HepG2 (cell line): ENCODE measurements around the gene TMEM200A. TPM values are rescaled to one million over a fixed set of nuclear protein-coding genes. Genes with fewer than 3 reads are reported as not detected.

Experiments
- ATAC-seq: fragments of 200-7000 bp; cut with Tn5 transposase; 3 replicates; pipeline ENCODE4 v1.9.1; 2020; ENCODE audit warnings: mild to moderate bottlenecking, moderate library complexity
- BruUV-seq: library from RNA; stranded (reverse); fragments of 400-500 nt; replicated peaks from 2 replicates; lab custom pipeline; 2021; lab: Mats Ljungman, UMichigan
- CTCF ChIA-PET: fragments of 300-600 bp; formaldehyde crosslinking; extraction: SDS; loops from one replicate; lab custom pipeline; 2021; ENCODE audit warnings: low total read pairs, inconsistent platforms, low intra/inter-chr PET ratio; lab: Yijun Ruan, JAX
- POLR2A ChIA-PET: fragments of 350-600 bp; sonication (Branson Sonifier 250); formaldehyde crosslinking; loops from one replicate; lab custom pipeline; 2020; ENCODE audit warnings: antibody characterized with exemption, inconsistent platforms; lab: Yijun Ruan, JAX
- DNase-seq: peaks from one replicate; pipeline ENCODE4 v3.0.0-alpha.2; 2015; ENCODE audit warnings: low spot score
- FAIRE-seq: peaks from 3 replicates; lab custom pipeline; 2011; peaks lifted over from hg19 to GRCh38; lab: Jason Lieb, UNC
- H2AFZ ChIP-seq: one replicate; pipeline ENCODE4 v1.6.1; 2011; ENCODE audit warnings: low read length, inconsistent platforms
- H3K27ac ChIP-seq: fragments of 300-600 bp; 3 replicates; pipeline ENCODE4 v1.8.0; 2011; ENCODE audit warnings: mixed run types, mild to moderate bottlenecking, mixed read lengths, low read length, inconsistent platforms; ENCODE audit not compliant: insufficient read depth; ENCODE audit errors: extremely low read length
- H3K27me3 ChIP-seq, 2 experiments: fragments of 200-600 bp in 1 of 2; 2 replicates in 1 of 2; 3 replicates in 1 of 2; pipeline versions ENCODE4 v1.6.0 to v1.8.0; 2011; ENCODE audit warnings: low read length in 2 of 2, mild to moderate bottlenecking in 2 of 2, moderate library complexity in 2 of 2, inconsistent platforms in 1 of 2; ENCODE audit not compliant: insufficient read depth in 2 of 2, control insufficient read depth in 1 of 2
- H3K36me3 ChIP-seq, 2 experiments: fragments of 200-600 bp in 1 of 2; replicated peaks in 1 of 2; 2 replicates in 1 of 2; 3 replicates in 1 of 2; pipeline versions ENCODE4 v1.5.1 to v1.8.0; 2011; ENCODE audit warnings: low read length in 2 of 2, inconsistent platforms in 1 of 2; ENCODE audit not compliant: insufficient read depth in 2 of 2, control insufficient read depth in 1 of 2
- H3K4me1 ChIP-seq: 2 replicates; pipeline ENCODE4 v1.5.1; 2012; ENCODE audit warnings: low read length, inconsistent platforms; ENCODE audit not compliant: insufficient read depth
- H3K4me2 ChIP-seq: 2 replicates; pipeline ENCODE4 v1.6.0; 2011; ENCODE audit warnings: low read depth, low read length, inconsistent platforms
- H3K4me3 ChIP-seq, 3 experiments: fragments of 200-600 bp in 1 of 3; sonication (generic), shearing (Covaris generic) in 1 of 3; replicated peaks in 1 of 3; 2 replicates each; pipeline ENCODE4 v1.5.1; 2011 to 2016; ENCODE audit warnings: low read length in 3 of 3, inconsistent platforms in 2 of 3, low read depth in 2 of 3, mild to moderate bottlenecking in 2 of 3, control low read depth in 1 of 3, mixed read lengths in 1 of 3; ENCODE audit not compliant: insufficient read depth in 1 of 3
- H3K79me2 ChIP-seq: one replicate; pipeline ENCODE4 v1.6.1; 2011; ENCODE audit warnings: low read length, inconsistent platforms; ENCODE audit not compliant: insufficient read depth
- H3K9ac ChIP-seq: 2 replicates; pipeline ENCODE4 v1.6.0; 2011; ENCODE audit warnings: mild to moderate bottlenecking, low read depth, low read length, inconsistent platforms; ENCODE audit not compliant: insufficient read depth
- H3K9me3 ChIP-seq: 2 replicates; pipeline ENCODE4 v1.5.1; 2012; ENCODE audit warnings: mild to moderate bottlenecking, low read length
- H4K20me1 ChIP-seq: 2 replicates; pipeline ENCODE4 v1.6.0; 2011; ENCODE audit warnings: inconsistent platforms, mild to moderate bottlenecking, low read length, moderate library complexity; ENCODE audit not compliant: insufficient read depth
- HNF4A ChIP-seq: sonication (generic); formaldehyde crosslinking; IDR thresholded peaks from 2 replicates; pipeline ENCODE4 v1.4.0; 2020; ENCODE audit warnings: missing genetic modification reagents
- JDP2 ChIP-seq: sonication (generic); formaldehyde crosslinking; IDR thresholded peaks from 2 replicates; pipeline ENCODE4 v1.8.1; 2022; ENCODE audit warnings: missing genetic modification reagents, borderline replicate concordance
- KMT2A ChIP-seq: sonication (generic); formaldehyde crosslinking; IDR thresholded peaks from 2 replicates; pipeline ENCODE4 v1.4.0; 2020; ENCODE audit warnings: missing genetic modification reagents
- SETDB1 ChIP-seq: sonication (generic); formaldehyde crosslinking; IDR thresholded peaks from 2 replicates; pipeline ENCODE4 v1.5.1; 2020; ENCODE audit warnings: missing genetic modification reagents, mild to moderate bottlenecking, borderline replicate concordance
- ZBTB21 ChIP-seq: sonication (generic); formaldehyde crosslinking; IDR thresholded peaks from 2 replicates; pipeline ENCODE4 v1.4.0; 2020; ENCODE audit warnings: missing genetic modification reagents
- ZIK1 ChIP-seq: sonication (generic); formaldehyde crosslinking; IDR thresholded peaks from 2 replicates; pipeline ENCODE4 v1.5.0; 2020; ENCODE audit warnings: mild to moderate bottlenecking, low read depth, missing genetic modification reagents, borderline replicate concordance
- ZNF615 ChIP-seq: sonication (generic); formaldehyde crosslinking; IDR thresholded peaks from 2 replicates; pipeline ENCODE4 v1.5.0; 2020; ENCODE audit warnings: mild to moderate bottlenecking, missing genetic modification reagents, borderline replicate concordance
- ZNF644 ChIP-seq: IDR thresholded peaks from 2 replicates; pipeline ENCODE4 v1.6.1; 2016; ENCODE audit warnings: low read depth
- ZNF749 ChIP-seq: sonication (generic); formaldehyde crosslinking; IDR thresholded peaks from 2 replicates; pipeline ENCODE4 v1.8.0; 2022; ENCODE audit warnings: mild to moderate bottlenecking, missing genetic modification reagents, moderate library complexity, borderline replicate concordance
- WGBS: methylation state at CpG from one replicate; pipeline ENCODE4 v1.1.6; 2017; ENCODE audit warnings: low lambda C conversion rate; 5-methylcytosine and 5-hydroxymethylcytosine counted together
- in situ Hi-C: cut with HindIII; loops from 2 replicates; pipeline ENCODE4 v1.10.0; 2017; ENCODE audit warnings: low pct_unique_long_range_greater_than_20kb; ENCODE audit not compliant: extremely low pct_ligation_motif_present
- intact Hi-C: fragments of 100-400 bp; cut with micrococcal nuclease; formaldehyde crosslinking; loops from one replicate; pipeline ENCODE4 v1.10.0; 2022; ENCODE audit not compliant: unreplicated experiment
- polyA plus RNA-seq, 8 experiments: library from polyadenylated mRNA; depleted of rRNA in 3 of 8; stranded (reverse) in 7 of 8; unstranded in 1 of 8; fragments of >200 nt; fragmentation: Illumina TruSeq in 4 of 8; extraction: Trizol in 4 of 8; gene quantifications; 2 replicates each; pipeline versions ENCODE4 v1.2.1 to v1.2.3, GENCODE V29; 2011 to 2016; ENCODE audit warnings: low read depth in 4 of 8, missing spikeins in 1 of 8, mixed read lengths in 1 of 8; ENCODE audit not compliant: insufficient read depth in 1 of 8
- total RNA-seq, 5 experiments: library from RNA; depleted of rRNA; stranded (reverse); fragments of >200 nt; fragmentation: Illumina TruSeq; extraction: Trizol; gene quantifications; 2 replicates each; pipeline ENCODE4 v1.2.3, GENCODE V29; 2016; ENCODE audit warnings: low read depth in 1 of 5
- TF ChIP-seq, protein P1 (sequence below): sonication (generic); formaldehyde crosslinking; IDR thresholded peaks from 2 replicates; pipeline ENCODE4 v1.8.1; 2022; ENCODE audit warnings: low read depth, mild to moderate bottlenecking, missing genetic modification reagents
- TF ChIP-seq, protein P2 (sequence below): sonication (generic); formaldehyde crosslinking; IDR thresholded peaks from 2 replicates; pipeline ENCODE4 v1.4.0; 2020; ENCODE audit warnings: missing genetic modification reagents, mild to moderate bottlenecking, borderline replicate concordance
- TF ChIP-seq, protein P3 (sequence below): sonication (generic); formaldehyde crosslinking; IDR thresholded peaks from 2 replicates; pipeline ENCODE4 v1.4.0; 2020; ENCODE audit warnings: missing genetic modification reagents, mild to moderate bottlenecking, borderline replicate concordance

The TMEM200A gene
- total and polyA plus RNA-seq, 2 of the 13 experiments (the other 11 are each of a cell fraction or from before 2014, with no cell fraction given) = 0.34 TPM; not detected in 1

DNA sequence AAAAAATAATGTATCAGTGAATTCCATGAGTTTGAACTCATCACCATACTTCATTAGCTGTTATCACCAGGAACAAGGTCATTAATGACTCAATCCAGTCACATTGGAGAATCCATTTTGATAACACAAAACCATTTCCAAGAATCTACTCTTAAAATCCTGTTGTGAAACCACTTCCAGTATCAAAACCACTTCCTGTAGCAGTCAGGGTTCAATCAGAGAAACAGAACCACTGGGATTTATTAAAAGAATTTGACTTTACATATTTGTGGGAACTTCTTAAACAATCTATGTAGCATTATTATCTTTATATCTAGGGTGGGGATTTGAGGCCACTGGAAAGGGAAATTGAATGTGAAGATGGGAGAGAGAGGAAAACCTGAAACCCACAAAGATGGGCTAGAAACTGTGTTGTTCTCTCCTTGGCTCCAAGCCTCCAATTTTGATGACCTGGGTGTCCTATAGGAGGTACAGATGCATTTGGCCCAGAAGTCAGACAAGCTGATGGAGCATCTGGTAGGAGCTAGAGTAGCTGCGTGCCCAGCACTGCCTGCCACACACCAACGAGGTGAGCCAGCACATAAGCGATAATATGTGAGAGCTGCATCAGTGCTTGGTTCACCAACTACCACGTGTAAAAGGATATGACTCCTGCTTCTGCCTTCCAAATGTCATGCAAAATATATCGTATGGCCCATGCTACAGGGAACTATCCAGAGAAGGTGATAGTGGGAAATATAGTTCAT lies 117.0 kb downstream of the TMEM200A start (continued):
- TF ChIP-seq ZNF615 (CRISPR knock-in tag) = no peak
- TF ChIP-seq, all 625 proteins: peak for 0

DNA sequence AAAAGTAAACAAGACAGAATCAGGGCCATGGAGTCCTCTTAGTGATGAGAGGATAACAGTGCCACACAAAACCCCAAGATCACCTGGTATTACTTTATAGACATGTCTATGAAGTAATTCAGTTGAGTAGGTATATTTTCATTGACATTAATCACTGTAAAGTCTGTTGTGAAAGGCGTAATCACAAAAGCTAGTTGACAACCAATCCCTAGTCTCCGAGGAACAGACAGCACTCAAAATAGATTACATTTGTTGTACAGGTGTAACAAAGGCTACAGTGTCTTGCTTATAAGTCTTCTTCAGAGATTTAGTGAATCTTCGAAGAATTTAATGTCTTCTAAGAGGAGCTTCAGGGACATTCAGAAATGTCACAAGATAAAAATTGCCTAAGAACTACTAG lies 120.1 kb downstream of the TMEM200A start:
- 10% methylated on average over 3 of the region's 3 CpGs for WGBS
- BruUV-seq = no TSS peak
- no peaks in the 10 kb centered on the region for H3K9me3 ChIP-seq
- H3K4me2 ChIP-seq = no peak overlapping the region
- no peaks in the 10 kb centered on the region for H3K79me2 ChIP-seq
- no peak overlapping the region for H2AFZ ChIP-seq
- no peaks in the 10 kb centered on the region for H3K27me3 ChIP-seq
- H3K4me1 ChIP-seq = no peaks in the 10 kb centered on the region
- ChIA-PET CTCF (no interaction called here), POLR2A (no interaction called here)
- no peaks in the 10 kb centered on the region for H3K36me3 ChIP-seq
- H3K4me3 ChIP-seq = no peak overlapping the region
- H3K27ac ChIP-seq = no peak overlapping the region
- H3K9ac ChIP-seq = no peak overlapping the region
- no peaks in the 10 kb centered on the region for H4K20me1 ChIP-seq
- DNase-seq = no peak
- intact Hi-C loops = no loop called here
- ATAC-seq = no peak
- no peak for FAIRE-seq
- in situ Hi-C loops = no loop called here
- no peak for TF ChIP-seq ZNF644 (CRISPR knock-in tag)
- no peak for TF ChIP-seq ZNF749 (CRISPR knock-in tag)
- TF ChIP-seq ZBTB21 (CRISPR knock-in tag) = no peak
- TF ChIP-seq, protein P1, sequence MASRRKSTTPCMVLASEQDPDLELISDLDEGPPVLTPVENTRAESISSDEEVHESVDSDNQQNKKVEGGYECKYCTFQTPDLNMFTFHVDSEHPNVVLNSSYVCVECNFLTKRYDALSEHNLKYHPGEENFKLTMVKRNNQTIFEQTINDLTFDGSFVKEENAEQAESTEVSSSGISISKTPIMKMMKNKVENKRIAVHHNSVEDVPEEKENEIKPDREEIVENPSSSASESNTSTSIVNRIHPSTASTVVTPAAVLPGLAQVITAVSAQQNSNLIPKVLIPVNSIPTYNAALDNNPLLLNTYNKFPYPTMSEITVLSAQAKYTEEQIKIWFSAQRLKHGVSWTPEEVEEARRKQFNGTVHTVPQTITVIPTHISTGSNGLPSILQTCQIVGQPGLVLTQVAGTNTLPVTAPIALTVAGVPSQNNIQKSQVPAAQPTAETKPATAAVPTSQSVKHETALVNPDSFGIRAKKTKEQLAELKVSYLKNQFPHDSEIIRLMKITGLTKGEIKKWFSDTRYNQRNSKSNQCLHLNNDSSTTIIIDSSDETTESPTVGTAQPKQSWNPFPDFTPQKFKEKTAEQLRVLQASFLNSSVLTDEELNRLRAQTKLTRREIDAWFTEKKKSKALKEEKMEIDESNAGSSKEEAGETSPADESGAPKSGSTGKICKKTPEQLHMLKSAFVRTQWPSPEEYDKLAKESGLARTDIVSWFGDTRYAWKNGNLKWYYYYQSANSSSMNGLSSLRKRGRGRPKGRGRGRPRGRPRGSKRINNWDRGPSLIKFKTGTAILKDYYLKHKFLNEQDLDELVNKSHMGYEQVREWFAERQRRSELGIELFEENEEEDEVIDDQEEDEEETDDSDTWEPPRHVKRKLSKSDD (CRISPR knock-in tag) = no peak
- TF ChIP-seq HNF4A (CRISPR knock-in tag) = no peak
- no peak for TF ChIP-seq JDP2 (CRISPR knock-in tag)
- TF ChIP-seq, protein P2, sequence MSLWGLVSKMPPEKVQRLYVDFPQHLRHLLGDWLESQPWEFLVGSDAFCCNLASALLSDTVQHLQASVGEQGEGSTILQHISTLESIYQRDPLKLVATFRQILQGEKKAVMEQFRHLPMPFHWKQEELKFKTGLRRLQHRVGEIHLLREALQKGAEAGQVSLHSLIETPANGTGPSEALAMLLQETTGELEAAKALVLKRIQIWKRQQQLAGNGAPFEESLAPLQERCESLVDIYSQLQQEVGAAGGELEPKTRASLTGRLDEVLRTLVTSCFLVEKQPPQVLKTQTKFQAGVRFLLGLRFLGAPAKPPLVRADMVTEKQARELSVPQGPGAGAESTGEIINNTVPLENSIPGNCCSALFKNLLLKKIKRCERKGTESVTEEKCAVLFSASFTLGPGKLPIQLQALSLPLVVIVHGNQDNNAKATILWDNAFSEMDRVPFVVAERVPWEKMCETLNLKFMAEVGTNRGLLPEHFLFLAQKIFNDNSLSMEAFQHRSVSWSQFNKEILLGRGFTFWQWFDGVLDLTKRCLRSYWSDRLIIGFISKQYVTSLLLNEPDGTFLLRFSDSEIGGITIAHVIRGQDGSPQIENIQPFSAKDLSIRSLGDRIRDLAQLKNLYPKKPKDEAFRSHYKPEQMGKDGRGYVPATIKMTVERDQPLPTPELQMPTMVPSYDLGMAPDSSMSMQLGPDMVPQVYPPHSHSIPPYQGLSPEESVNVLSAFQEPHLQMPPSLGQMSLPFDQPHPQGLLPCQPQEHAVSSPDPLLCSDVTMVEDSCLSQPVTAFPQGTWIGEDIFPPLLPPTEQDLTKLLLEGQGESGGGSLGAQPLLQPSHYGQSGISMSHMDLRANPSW (CRISPR knock-in tag) = no peak
- TF ChIP-seq, protein P3, sequence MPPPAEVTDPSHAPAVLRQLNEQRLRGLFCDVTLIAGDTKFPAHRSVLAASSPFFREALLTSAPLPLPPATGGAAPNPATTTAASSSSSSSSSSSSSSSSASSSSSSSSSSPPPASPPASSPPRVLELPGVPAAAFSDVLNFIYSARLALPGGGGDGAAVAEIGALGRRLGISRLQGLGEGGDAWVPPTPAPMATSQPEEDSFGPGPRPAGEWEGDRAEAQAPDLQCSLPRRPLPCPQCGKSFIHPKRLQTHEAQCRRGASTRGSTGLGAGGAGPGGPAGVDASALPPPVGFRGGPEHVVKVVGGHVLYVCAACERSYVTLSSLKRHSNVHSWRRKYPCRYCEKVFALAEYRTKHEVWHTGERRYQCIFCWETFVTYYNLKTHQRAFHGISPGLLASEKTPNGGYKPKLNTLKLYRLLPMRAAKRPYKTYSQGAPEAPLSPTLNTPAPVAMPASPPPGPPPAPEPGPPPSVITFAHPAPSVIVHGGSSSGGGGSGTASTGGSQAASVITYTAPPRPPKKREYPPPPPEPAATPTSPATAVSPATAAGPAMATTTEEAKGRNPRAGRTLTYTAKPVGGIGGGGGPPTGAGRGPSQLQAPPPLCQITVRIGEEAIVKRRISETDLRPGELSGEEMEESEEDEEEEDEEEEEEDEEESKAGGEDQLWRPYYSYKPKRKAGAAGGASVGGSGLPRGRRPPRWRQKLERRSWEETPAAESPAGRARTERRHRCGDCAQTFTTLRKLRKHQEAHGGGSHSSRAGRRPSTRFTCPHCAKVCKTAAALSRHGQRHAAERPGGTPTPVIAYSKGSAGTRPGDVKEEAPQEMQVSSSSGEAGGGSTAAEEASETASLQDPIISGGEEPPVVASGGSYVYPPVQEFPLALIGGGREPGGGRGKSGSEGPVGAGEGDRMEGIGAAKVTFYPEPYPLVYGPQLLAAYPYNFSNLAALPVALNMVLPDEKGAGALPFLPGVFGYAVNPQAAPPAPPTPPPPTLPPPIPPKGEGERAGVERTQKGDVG (CRISPR knock-in tag) = no peak
- no peak for TF ChIP-seq ZIK1 (CRISPR knock-in tag)
- no peak for TF ChIP-seq KMT2A (CRISPR knock-in tag)
- TF ChIP-seq SETDB1 (CRISPR knock-in tag) = no peak
